Calu3 (cell line): Measurements from ENCODE around the gene KRTAP10-11. TPM values are rescaled to one million over a fixed set of nuclear protein-coding genes. Genes with fewer than 3 reads are reported as not detected.

ENCODE experiments used
- BruUV-seq: library from RNA; stranded (reverse); fragments of 400-500 nt; replicated peaks from 2 replicates; lab custom pipeline; 2021; lab: Mats Ljungman, UMichigan
- CTCF ChIA-PET: fragments of 300-600 bp; sonication (Branson Sonifier 250); formaldehyde crosslinking; loops from one replicate; lab custom pipeline; 2022; ENCODE audit warnings: antibody characterized with exemption; lab: Charles Lee
- DNase-seq: peaks from one replicate; pipeline ENCODE4 v3.0.0; 2022
- H3K27ac Mint-ChIP-seq: one replicate; pipeline ENCODE4 v1.8.0; 2022; ENCODE audit warnings: mixed read lengths; ENCODE audit not compliant: unreplicated experiment
- H3K27me3 Mint-ChIP-seq: one replicate; pipeline ENCODE4 v1.8.0; 2022; ENCODE audit warnings: mixed read lengths; ENCODE audit not compliant: unreplicated experiment
- H3K36me3 Mint-ChIP-seq: one replicate; pipeline ENCODE4 v1.8.0; 2022; ENCODE audit warnings: mild to moderate bottlenecking, moderate library complexity, mixed read lengths; ENCODE audit not compliant: insufficient read depth, unreplicated experiment
- H3K4me1 Mint-ChIP-seq: one replicate; pipeline ENCODE4 v1.8.0; 2022; ENCODE audit warnings: mild to moderate bottlenecking, low read depth, mixed read lengths; ENCODE audit not compliant: unreplicated experiment
- H3K4me3 Mint-ChIP-seq: one replicate; pipeline ENCODE4 v1.8.0; 2022; ENCODE audit warnings: mild to moderate bottlenecking, low read depth, moderate library complexity, mixed read lengths; ENCODE audit not compliant: unreplicated experiment
- H3K9me3 Mint-ChIP-seq: one replicate; pipeline ENCODE4 v1.8.0; 2022; ENCODE audit warnings: low read depth, mixed read lengths; ENCODE audit not compliant: unreplicated experiment
- CTCF ChIP-seq: fragments of 200-600 bp; IDR thresholded peaks from one replicate; pipeline ENCODE4 v1.8.0; 2022; ENCODE audit warnings: antibody characterized with exemption; ENCODE audit not compliant: unreplicated experiment
- intact Hi-C: fragments of 100-400 bp; cut with micrococcal nuclease; formaldehyde crosslinking; loops from one replicate; pipeline ENCODE4 v1.10.0; 2022; ENCODE audit not compliant: unreplicated experiment
- total RNA-seq: library from RNA; stranded (reverse); gene quantifications from 2 replicates; pipeline ENCODE4 v1.2.3, GENCODE V29; 2022

KRTAP10-11 gene
- total RNA-seq, 1 experiment from 2014 or later = not detected

- peaks cover 13% of the 10 kb centered on the region for H3K9me3 Mint-ChIP-seq
- DNase-seq = no peak
- intact Hi-C loops = no loop called here
- H3K27ac Mint-ChIP-seq = no peak overlapping the region
- TF ChIP-seq CTCF = no peak
- H3K4me3 Mint-ChIP-seq = no peak overlapping the region
- peaks cover 83% of the 10 kb centered on the region for H3K27me3 Mint-ChIP-seq
- peaks cover 3% of the 10 kb centered on the region for H3K36me3 Mint-ChIP-seq
- no TSS peak for BruUV-seq
- CTCF ChIA-PET = interaction anchor here (0.5 kb wide), 1 partner anchor 563 kb away, joined by 4 read pairs; no protein-coding TSS in a partner anchor
- no peaks in the 10 kb centered on the region for H3K4me1 Mint-ChIP-seq
Measured at GRCh38 chr21:44643741-44644310, 2.4 kb upstream of the KRTAP10-11 start.

- BruUV-seq = no TSS peak
- Mint-ChIP-seq H3K36me3 (peaks cover 3% of the 10 kb centered on the region), H3K27ac (no peak overlapping the region), H3K4me3 (no peak overlapping the region), H3K27me3 (peaks cover 82% of the 10 kb centered on the region), H3K9me3 (peaks cover 13% of the 10 kb centered on the region), H3K4me1 (no peaks in the 10 kb centered on the region)
- CTCF ChIA-PET = interaction anchor here (1.2 kb wide), 1 partner anchor 16 kb away, joined by 3 read pairs; no protein-coding TSS in a partner anchor
- no peak for DNase-seq
- intact Hi-C loops = no loop called here
- no peak for TF ChIP-seq CTCF
Measured at GRCh38 chr21:44644878-44645277, 1.3 kb upstream of the KRTAP10-11 start.

- intact Hi-C loops = no loop called here
- CTCF ChIA-PET = no interaction called here
- Mint-ChIP-seq H3K36me3 (peaks cover 3% of the 10 kb centered on the region), H3K9me3 (peaks cover 8% of the 10 kb centered on the region), H3K27ac (no peak overlapping the region), H3K27me3 (peaks cover 81% of the 10 kb centered on the region), H3K4me1 (no peaks in the 10 kb centered on the region), H3K4me3 (no peak overlapping the region)
- no peak for DNase-seq
- BruUV-seq = no TSS peak
- TF ChIP-seq CTCF = no peak
Measured at GRCh38 chr21:44647222-44647552, 973 bp downstream of the KRTAP10-11 start.

GRCh38 chr21:44648557-44649311 lies 2.5 kb downstream of the KRTAP10-11 start:
- no peak for TF ChIP-seq CTCF
- intact Hi-C loops = no loop called here
- no peak for DNase-seq
- no peak overlapping the region for H3K27ac Mint-ChIP-seq
- H3K9me3 Mint-ChIP-seq = peaks cover 8% of the 10 kb centered on the region
- CTCF ChIA-PET = no interaction called here
- no peaks in the 10 kb centered on the region for H3K4me1 Mint-ChIP-seq
- peaks cover 82% of the 10 kb centered on the region for H3K27me3 Mint-ChIP-seq
- H3K4me3 Mint-ChIP-seq = no peak overlapping the region
- no TSS peak for BruUV-seq
- peaks cover 5% of the 10 kb centered on the region for H3K36me3 Mint-ChIP-seq
